Measurements from ENCODE around the gene SKOR1.

DNA sequence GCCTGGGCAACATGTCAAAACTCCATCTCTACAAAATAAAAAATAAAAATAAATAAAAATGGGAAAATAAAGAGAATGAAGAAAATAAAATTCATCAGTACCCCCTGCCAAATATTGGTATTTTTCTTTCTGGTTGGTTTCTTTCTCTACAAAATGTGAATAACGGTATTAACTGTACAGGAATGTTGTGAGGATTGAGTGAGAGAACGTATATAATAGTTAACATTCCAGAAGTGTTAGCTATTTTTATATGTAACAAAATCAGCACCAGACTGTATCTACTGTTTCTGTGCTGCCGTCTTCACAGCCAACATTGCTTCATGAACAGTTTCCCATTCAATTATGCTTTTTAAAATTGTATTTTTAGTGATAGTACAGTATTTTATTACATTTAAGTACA, 40.0 kb downstream of the SKOR1 start:
- TF ChIP-seq POLR2AphosphoS5 (IDR thresholded peaks at IDR 0.05; ENCODE audit: low read depth, low read length) = no peak
- TF ChIP-seq, protein P1, sequence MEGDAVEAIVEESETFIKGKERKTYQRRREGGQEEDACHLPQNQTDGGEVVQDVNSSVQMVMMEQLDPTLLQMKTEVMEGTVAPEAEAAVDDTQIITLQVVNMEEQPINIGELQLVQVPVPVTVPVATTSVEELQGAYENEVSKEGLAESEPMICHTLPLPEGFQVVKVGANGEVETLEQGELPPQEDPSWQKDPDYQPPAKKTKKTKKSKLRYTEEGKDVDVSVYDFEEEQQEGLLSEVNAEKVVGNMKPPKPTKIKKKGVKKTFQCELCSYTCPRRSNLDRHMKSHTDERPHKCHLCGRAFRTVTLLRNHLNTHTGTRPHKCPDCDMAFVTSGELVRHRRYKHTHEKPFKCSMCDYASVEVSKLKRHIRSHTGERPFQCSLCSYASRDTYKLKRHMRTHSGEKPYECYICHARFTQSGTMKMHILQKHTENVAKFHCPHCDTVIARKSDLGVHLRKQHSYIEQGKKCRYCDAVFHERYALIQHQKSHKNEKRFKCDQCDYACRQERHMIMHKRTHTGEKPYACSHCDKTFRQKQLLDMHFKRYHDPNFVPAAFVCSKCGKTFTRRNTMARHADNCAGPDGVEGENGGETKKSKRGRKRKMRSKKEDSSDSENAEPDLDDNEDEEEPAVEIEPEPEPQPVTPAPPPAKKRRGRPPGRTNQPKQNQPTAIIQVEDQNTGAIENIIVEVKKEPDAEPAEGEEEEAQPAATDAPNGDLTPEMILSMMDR (IDR thresholded peaks at IDR 0.05) = no peak
- TF ChIP-seq, protein P2, sequence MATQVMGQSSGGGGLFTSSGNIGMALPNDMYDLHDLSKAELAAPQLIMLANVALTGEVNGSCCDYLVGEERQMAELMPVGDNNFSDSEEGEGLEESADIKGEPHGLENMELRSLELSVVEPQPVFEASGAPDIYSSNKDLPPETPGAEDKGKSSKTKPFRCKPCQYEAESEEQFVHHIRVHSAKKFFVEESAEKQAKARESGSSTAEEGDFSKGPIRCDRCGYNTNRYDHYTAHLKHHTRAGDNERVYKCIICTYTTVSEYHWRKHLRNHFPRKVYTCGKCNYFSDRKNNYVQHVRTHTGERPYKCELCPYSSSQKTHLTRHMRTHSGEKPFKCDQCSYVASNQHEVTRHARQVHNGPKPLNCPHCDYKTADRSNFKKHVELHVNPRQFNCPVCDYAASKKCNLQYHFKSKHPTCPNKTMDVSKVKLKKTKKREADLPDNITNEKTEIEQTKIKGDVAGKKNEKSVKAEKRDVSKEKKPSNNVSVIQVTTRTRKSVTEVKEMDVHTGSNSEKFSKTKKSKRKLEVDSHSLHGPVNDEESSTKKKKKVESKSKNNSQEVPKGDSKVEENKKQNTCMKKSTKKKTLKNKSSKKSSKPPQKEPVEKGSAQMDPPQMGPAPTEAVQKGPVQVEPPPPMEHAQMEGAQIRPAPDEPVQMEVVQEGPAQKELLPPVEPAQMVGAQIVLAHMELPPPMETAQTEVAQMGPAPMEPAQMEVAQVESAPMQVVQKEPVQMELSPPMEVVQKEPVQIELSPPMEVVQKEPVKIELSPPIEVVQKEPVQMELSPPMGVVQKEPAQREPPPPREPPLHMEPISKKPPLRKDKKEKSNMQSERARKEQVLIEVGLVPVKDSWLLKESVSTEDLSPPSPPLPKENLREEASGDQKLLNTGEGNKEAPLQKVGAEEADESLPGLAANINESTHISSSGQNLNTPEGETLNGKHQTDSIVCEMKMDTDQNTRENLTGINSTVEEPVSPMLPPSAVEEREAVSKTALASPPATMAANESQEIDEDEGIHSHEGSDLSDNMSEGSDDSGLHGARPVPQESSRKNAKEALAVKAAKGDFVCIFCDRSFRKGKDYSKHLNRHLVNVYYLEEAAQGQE (IDR thresholded peaks at IDR 0.05; ENCODE audit: low read depth, low read length) = no peak
- TF ChIP-seq, protein P3, sequence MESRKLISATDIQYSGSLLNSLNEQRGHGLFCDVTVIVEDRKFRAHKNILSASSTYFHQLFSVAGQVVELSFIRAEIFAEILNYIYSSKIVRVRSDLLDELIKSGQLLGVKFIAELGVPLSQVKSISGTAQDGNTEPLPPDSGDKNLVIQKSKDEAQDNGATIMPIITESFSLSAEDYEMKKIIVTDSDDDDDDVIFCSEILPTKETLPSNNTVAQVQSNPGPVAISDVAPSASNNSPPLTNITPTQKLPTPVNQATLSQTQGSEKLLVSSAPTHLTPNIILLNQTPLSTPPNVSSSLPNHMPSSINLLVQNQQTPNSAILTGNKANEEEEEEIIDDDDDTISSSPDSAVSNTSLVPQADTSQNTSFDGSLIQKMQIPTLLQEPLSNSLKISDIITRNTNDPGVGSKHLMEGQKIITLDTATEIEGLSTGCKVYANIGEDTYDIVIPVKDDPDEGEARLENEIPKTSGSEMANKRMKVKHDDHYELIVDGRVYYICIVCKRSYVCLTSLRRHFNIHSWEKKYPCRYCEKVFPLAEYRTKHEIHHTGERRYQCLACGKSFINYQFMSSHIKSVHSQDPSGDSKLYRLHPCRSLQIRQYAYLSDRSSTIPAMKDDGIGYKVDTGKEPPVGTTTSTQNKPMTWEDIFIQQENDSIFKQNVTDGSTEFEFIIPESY (IDR thresholded peaks at IDR 0.05; ENCODE audit: borderline replicate concordance, low read depth) = no peak
- no peak for TF ChIP-seq SIN3A (IDR thresholded peaks at IDR 0.05; ENCODE audit: borderline replicate concordance, low read depth, low read length)
- TF ChIP-seq TAF1 (IDR thresholded peaks at IDR 0.05; ENCODE audit: borderline replicate concordance, low read depth, low read length) = no peak
- no peak for TF ChIP-seq MXI1 (IDR thresholded peaks at IDR 0.05; ENCODE audit: low read depth, low read length)
- TF ChIP-seq, protein P4, sequence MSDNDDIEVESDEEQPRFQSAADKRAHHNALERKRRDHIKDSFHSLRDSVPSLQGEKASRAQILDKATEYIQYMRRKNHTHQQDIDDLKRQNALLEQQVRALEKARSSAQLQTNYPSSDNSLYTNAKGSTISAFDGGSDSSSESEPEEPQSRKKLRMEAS (IDR thresholded peaks at IDR 0.05; ENCODE audit: low read depth) = no peak
- TF ChIP-seq, protein P5, sequence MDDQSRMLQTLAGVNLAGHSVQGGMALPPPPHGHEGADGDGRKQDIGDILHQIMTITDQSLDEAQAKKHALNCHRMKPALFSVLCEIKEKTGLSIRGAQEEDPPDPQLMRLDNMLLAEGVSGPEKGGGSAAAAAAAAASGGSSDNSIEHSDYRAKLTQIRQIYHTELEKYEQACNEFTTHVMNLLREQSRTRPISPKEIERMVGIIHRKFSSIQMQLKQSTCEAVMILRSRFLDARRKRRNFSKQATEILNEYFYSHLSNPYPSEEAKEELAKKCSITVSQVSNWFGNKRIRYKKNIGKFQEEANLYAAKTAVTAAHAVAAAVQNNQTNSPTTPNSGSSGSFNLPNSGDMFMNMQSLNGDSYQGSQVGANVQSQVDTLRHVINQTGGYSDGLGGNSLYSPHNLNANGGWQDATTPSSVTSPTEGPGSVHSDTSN (IDR thresholded peaks at IDR 0.05) = no peak
- TF ChIP-seq, protein P6, sequence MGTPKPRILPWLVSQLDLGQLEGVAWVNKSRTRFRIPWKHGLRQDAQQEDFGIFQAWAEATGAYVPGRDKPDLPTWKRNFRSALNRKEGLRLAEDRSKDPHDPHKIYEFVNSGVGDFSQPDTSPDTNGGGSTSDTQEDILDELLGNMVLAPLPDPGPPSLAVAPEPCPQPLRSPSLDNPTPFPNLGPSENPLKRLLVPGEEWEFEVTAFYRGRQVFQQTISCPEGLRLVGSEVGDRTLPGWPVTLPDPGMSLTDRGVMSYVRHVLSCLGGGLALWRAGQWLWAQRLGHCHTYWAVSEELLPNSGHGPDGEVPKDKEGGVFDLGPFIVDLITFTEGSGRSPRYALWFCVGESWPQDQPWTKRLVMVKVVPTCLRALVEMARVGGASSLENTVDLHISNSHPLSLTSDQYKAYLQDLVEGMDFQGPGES (IDR thresholded peaks at IDR 0.05; ENCODE audit: low read depth, low read length) = no peak
- no peak for TF ChIP-seq GABPA (IDR thresholded peaks at IDR 0.05; ENCODE audit: low read depth)
- TF ChIP-seq TEAD4 (IDR thresholded peaks at IDR 0.05; ENCODE audit: borderline replicate concordance, insufficient read depth) = no peak
- no peak for TF ChIP-seq SMC3 (IDR thresholded peaks at IDR 0.05; ENCODE audit: low read depth, low read length)
- no peak for TF ChIP-seq TCF12 (IDR thresholded peaks at IDR 0.05)
